Cortex of kidney (tissue), 1 donor: ENCODE measurements around the gene SIRT5.

Experiments used
- DNase-seq: peaks from one replicate; lab custom pipeline; 2025; lab: John Stamatoyannopoulos, UW

SIRT5 gene

GRCh38 chr6:13553646-13554045, 20.8 kb upstream of the SIRT5 start:
- DNase-seq = no peak

GRCh38 chr6:13554929-13555333, 19.5 kb upstream of the SIRT5 start:
- no peak for DNase-seq

- DNase-seq = no peak
Measured at GRCh38 chr6:13557841-13558240, 16.6 kb upstream of the SIRT5 start.

GRCh38 chr6:13558718-13559117, 15.7 kb upstream of the SIRT5 start:
- no peak for DNase-seq

- DNase-seq = no peak
Measured at GRCh38 chr6:13559251-13559650, 15.2 kb upstream of the SIRT5 start.

- DNase-seq = no peak
Measured at GRCh38 chr6:13559968-13560650, 14.3 kb upstream of the SIRT5 start.

GRCh38 chr6:13560651-13561044, 13.8 kb upstream of the SIRT5 start:
- DNase-seq = no peak

- DNase-seq = no peak
Measured at GRCh38 chr6:13561624-13562267, 12.7 kb upstream of the SIRT5 start.

GRCh38 chr6:13563009-13563408, 11.4 kb upstream of the SIRT5 start:
- DNase-seq = no peak

GRCh38 chr6:13565921-13566320, 8.5 kb upstream of the SIRT5 start:
- DNase-seq = no peak

GRCh38 chr6:13566500-13566899, 7.9 kb upstream of the SIRT5 start:
- no peak for DNase-seq

- DNase-seq = no peak
Measured at GRCh38 chr6:13568970-13569369, 5.4 kb upstream of the SIRT5 start.

- no peak for DNase-seq
Measured at GRCh38 chr6:13572240-13572639, 2.2 kb upstream of the SIRT5 start.

GRCh38 chr6:13572951-13573654, 1.3 kb upstream of the SIRT5 start:
- DNase-seq = no peak

- DNase-seq = no peak
Measured at GRCh38 chr6:13573669-13574110, 711 bp upstream of the SIRT5 start.

GRCh38 chr6:13574149-13574570, 241 bp upstream of the SIRT5 start:
- DNase-seq = peak; percentile 77

GRCh38 chr6:13575377-13575775, 975 bp downstream of the SIRT5 start:
- no peak for DNase-seq

- DNase-seq = no peak
Measured at GRCh38 chr6:13576017-13576416, 1.6 kb downstream of the SIRT5 start.

- DNase-seq = no peak
Measured at GRCh38 chr6:13577926-13578325, 3.5 kb downstream of the SIRT5 start.

GRCh38 chr6:13579911-13580310, 5.5 kb downstream of the SIRT5 start:
- DNase-seq = no peak

- DNase-seq = no peak
Measured at GRCh38 chr6:13581700-13582229, 7.4 kb downstream of the SIRT5 start.

GRCh38 chr6:13586603-13587542, 12.5 kb downstream of the SIRT5 start:
- DNase-seq = no peak
